HEK293 (cell line): Measurements from ENCODE around the gene HARS1.

Source experiments
- BCL11A ChIP-seq: fragments of 450-650 bp; formaldehyde crosslinking; IDR thresholded peaks from 2 replicates; pipeline ENCODE4 v1.5.1; 2016; ENCODE audit warnings: low read depth, missing biosample characterization, missing genetic modification characterization
- CTCF ChIP-seq: fragments of 450-650 bp; formaldehyde crosslinking; IDR thresholded peaks from 2 replicates; pipeline ENCODE4 v1.5.1; 2016; ENCODE audit warnings: missing biosample characterization, missing genetic modification characterization
- ZBTB17 ChIP-seq: fragments of 450-650 bp; formaldehyde crosslinking; IDR thresholded peaks from 2 replicates; pipeline ENCODE4 v1.5.1; 2016; ENCODE audit warnings: missing biosample characterization, missing genetic modification characterization
- ZBTB49 ChIP-seq: fragments of 450-650 bp; formaldehyde crosslinking; IDR thresholded peaks from 2 replicates; pipeline ENCODE4 v1.5.1; 2016; ENCODE audit warnings: missing biosample characterization, missing genetic modification characterization, low read depth
- ZNF560 ChIP-seq: fragments of 450-650 bp; formaldehyde crosslinking; IDR thresholded peaks from 2 replicates; pipeline ENCODE4 v1.5.1; 2017; ENCODE audit warnings: missing biosample characterization, missing genetic modification characterization, borderline replicate concordance
- ZNF837 ChIP-seq: fragments of 450-650 bp; formaldehyde crosslinking; IDR thresholded peaks from 2 replicates; pipeline ENCODE4 v1.5.1; 2016; ENCODE audit warnings: missing biosample characterization, missing genetic modification characterization
- TF ChIP-seq, protein P1 (sequence below): fragments of 450-650 bp; formaldehyde crosslinking; IDR thresholded peaks from 2 replicates; pipeline ENCODE4 v1.5.1; 2016; ENCODE audit warnings: missing biosample characterization, missing genetic modification characterization, borderline replicate concordance
- TF ChIP-seq, protein P2 (sequence below): fragments of 450-650 bp; IDR thresholded peaks from 2 replicates; pipeline ENCODE4 v1.5.1; 2018; ENCODE audit warnings: missing biosample characterization, missing genetic modification characterization
- TF ChIP-seq, protein P3 (sequence below): fragments of 450-650 bp; formaldehyde crosslinking; IDR thresholded peaks from 2 replicates; pipeline ENCODE4 v1.5.1; 2016; ENCODE audit warnings: missing biosample characterization, missing genetic modification characterization

DNA sequence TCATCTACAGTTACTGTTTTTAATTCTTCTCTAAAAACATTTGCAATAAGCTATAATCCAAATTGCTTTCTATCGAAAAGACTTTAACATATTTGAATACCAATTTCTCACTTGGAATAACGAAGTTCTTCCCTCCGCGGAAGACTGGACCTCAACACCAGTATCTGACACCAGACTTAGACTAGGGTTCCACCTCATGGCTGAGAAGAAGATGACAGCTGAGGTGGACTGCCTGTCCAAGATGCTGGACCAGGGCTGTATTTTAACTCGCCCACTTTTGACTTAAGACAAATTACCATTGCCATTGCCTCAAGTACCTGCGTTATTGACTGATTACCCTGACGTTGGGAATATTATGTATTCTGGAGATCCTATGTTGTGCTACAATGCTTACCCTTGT lies 43.2 kb upstream of the HARS1 start:
- no peak for TF ChIP-seq CTCF
- TF ChIP-seq, protein P1, sequence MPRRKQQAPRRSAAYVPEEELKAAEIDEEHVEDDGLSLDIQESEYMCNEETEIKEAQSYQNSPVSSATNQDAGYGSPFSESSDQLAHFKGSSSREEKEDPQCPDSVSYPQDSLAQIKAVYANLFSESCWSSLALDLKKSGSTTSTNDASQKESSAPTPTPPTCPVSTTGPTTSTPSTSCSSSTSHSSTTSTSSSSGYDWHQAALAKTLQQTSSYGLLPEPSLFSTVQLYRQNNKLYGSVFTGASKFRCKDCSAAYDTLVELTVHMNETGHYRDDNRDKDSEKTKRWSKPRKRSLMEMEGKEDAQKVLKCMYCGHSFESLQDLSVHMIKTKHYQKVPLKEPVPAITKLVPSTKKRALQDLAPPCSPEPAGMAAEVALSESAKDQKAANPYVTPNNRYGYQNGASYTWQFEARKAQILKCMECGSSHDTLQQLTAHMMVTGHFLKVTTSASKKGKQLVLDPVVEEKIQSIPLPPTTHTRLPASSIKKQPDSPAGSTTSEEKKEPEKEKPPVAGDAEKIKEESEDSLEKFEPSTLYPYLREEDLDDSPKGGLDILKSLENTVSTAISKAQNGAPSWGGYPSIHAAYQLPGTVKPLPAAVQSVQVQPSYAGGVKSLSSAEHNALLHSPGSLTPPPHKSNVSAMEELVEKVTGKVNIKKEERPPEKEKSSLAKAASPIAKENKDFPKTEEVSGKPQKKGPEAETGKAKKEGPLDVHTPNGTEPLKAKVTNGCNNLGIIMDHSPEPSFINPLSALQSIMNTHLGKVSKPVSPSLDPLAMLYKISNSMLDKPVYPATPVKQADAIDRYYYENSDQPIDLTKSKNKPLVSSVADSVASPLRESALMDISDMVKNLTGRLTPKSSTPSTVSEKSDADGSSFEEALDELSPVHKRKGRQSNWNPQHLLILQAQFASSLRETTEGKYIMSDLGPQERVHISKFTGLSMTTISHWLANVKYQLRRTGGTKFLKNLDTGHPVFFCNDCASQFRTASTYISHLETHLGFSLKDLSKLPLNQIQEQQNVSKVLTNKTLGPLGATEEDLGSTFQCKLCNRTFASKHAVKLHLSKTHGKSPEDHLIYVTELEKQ (tag by site-specific recombination) = no peak
- no peak for TF ChIP-seq ZNF560 (tag by site-specific recombination)
- no peak for TF ChIP-seq ZNF837 (tag by site-specific recombination)
- TF ChIP-seq, protein P2, sequence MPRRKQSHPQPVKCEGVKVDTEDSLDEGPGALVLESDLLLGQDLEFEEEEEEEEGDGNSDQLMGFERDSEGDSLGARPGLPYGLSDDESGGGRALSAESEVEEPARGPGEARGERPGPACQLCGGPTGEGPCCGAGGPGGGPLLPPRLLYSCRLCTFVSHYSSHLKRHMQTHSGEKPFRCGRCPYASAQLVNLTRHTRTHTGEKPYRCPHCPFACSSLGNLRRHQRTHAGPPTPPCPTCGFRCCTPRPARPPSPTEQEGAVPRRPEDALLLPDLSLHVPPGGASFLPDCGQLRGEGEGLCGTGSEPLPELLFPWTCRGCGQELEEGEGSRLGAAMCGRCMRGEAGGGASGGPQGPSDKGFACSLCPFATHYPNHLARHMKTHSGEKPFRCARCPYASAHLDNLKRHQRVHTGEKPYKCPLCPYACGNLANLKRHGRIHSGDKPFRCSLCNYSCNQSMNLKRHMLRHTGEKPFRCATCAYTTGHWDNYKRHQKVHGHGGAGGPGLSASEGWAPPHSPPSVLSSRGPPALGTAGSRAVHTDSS (tag by site-specific recombination) = no peak
- no peak for TF ChIP-seq BCL11A
- TF ChIP-seq, protein P3, sequence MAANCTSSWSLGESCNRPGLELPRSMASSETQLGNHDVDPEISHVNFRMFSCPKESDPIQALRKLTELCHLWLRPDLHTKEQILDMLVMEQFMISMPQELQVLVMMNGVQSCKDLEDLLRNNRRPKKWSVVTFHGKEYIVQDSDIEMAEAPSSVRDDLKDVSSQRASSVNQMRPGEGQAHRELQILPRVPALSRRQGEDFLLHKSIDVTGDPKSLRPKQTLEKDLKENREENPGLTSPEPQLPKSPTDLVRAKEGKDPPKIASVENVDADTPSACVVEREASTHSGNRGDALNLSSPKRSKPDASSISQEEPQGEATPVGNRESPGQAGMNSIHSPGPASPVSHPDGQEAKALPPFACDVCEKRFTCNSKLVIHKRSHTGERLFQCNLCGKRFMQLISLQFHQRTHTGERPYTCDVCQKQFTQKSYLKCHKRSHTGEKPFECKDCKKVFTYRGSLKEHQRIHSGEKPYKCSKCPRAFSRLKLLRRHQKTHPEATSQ = no peak
- TF ChIP-seq ZBTB17 (tag by site-specific recombination) = no peak
- no peak for TF ChIP-seq ZBTB49
